Activated CD4-positive, CD25-positive, alpha-beta regulatory T cell treated with anti-CD3 and anti-CD28 coated beads, Interleukin-2, amount 50 U/mL, for 16 hours (primary cell): ENCODE data around the gene CKAP2L.
"Not testable (repeated sequence)": the region's sequence is repeated elsewhere in the genome, so short reads cannot be mapped to it uniquely, and the experiment has no call there.

Source experiments
- DNase-seq: peaks from one replicate; pipeline ENCODE4 v3.0.0-alpha.2; 2020; ENCODE audit warnings: low read depth, low spot score

Gene CKAP2L

DNA sequence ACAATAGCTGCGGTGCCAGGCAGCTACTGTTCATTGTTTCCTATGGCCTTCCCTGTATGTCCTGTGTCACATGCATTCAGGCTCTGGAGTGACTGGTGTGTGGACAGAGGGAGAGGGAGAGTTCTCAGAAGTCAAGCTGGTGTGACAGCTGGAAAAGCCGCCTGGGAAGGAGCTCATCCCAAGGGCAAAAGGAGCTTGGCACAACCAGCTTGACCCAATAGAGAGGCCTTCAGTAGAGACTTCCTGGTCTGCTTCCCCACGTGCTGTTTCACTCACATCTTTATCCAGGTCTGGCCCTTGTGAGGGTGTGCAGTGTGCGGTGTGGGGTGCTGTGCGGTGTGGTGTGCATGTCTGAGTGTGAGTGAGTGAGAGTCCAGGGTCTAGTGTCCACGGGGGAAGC lies 54.7 kb downstream of the CKAP2L start:
- DNase-seq, result no peak

DNA sequence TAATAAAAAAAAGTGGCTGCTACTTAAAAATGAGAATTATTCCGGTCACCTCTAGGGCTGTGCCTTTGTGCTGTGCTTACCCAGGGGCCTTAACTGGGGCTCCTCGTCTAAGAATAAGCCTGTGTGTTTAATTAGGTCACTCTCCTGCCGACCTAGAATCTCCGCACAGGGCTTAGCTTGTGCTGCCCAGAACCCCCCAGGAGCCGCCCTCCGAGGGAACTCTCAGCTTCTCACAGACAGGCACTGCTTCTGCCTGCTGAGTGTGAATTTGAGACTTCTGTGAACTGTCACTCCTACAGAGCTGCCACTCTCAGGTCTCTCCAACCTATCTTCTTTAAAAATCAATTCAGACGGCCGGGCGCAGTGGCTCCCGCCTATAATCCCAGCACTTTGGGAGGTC lies 55.4 kb downstream of the CKAP2L start:
- DNase-seq, result no peak

DNA sequence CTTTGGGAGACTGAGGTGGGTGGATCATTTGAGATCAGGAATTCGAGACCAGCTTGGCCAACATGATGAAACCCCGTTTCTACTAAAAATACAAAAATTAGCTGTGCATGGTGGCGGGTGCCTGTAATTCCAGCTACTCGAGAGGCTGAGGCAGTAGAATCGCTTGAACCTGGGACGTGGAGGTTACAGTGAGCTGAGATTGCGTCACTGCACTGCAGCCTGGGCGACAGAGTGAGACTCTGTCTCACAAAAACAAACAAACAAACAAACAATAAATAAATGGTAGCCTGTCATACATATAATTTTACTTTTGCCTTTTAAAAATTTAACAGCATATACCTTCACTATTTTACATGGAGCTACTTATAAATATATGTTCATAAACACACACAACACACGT lies 57.5 kb downstream of the CKAP2L start:
- not testable (repeated sequence) for DNase-seq

- DNase-seq, result no peak
Observed at GRCh38 chr2:112706170-112706664, 58.2 kb downstream of the CKAP2L start.

- DNase-seq, result no peak
Observed at GRCh38 chr2:112705575-112705974, 58.8 kb downstream of the CKAP2L start.

GRCh38 chr2:112703684-112704083 lies 60.7 kb downstream of the CKAP2L start:
- DNase-seq, result no peak

DNA sequence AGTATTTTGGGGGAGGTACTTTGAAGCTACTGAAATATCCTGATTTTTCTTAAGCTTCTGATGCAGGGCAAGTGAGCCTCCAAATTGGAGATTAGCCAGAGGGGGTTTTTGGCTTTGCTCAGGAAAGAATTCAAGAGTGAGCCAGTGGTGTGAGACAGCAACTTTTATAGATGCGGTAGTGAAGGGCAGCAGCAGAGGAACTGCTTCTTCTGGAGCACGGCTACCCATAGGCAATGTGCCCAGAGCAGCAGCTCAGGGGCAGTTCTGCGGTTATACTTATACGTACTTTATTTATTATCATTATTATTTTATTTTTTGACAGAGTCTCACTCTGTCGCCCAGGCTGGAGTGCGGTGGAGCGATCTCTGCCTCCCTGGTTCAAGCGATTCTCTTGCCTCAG lies 63.4 kb downstream of the CKAP2L start:
- no peak for DNase-seq

GRCh38 chr2:112699984-112700667 lies 64.3 kb downstream of the CKAP2L start:
- DNase-seq, result no peak

DNA sequence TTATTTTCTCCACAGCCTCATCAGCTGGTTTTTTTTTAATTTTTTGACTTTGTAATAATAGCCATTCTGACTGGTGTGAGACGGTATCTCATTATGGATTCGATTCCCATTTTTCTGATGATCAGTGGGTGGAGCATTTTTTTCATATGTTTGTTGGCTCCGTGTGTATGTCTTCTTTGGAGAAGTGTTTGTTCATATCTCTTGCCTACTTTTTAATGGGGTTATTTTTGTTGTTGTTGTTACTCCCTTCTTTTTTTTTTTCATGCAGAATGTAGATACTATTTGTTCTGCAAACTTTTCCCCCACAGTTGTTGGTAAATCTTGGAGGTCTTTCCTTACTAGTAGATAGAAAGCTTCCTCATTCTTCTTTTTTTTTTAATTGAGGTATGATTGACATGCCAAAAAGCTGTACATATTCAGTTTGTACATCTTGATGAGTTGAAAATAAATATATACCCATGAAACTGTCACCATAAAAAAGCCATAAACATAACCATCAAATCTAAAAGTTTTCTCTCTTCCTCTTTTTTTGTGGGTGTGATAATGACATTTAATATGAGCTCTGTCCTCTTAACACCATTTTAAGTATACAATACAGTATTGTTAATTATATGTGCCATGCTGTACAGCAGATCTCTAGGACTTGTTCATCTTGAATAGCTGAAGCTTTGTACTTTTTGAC lies 65.4 kb downstream of the CKAP2L start:
- no peak for DNase-seq

DNA sequence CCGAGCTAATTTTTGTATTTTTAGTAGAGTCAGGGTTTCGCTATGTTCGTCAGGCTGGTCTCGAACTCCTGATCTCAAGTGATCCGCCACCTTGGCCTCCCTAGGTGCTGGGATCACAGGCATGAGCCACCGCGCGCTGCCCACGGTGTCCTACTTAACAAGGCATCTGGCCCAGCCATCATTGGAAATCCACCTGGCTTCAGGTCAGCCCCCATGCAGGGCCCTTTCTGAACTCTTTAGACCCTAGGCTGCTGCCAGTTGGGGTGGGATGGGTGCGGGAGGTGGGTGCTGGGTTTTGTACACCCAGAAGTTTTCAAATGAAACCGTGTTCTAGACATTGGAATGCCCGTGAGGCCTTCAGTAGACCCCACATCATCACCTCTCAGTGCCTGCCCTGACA lies 70.2 kb downstream of the CKAP2L start:
- no peak for DNase-seq

DNA sequence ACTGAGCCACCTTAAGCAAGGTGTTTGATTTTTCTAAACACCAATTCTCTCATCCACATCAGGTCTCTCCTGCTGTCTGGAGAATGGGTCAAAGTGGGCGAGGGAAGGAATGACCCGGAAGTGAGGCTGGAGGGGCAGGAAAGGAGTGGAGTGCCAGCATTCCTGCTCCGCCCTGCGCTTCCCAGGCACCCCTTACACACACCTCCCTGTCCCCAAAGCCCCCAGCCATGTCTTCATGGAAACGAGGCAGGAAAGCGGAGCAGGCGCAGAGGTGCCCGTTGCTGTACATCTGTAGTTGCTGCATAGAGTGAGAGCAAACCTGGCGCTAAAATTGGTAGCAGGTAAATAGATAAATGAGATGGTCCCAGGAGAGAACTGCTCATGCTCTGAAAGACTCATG lies 70.8 kb downstream of the CKAP2L start:
- no peak for DNase-seq

GRCh38 chr2:112692918-112693317 lies 71.5 kb downstream of the CKAP2L start:
- DNase-seq, result no peak

- no peak for DNase-seq
Observed at GRCh38 chr2:112692495-112692911, 71.9 kb downstream of the CKAP2L start.

- DNase-seq, result no peak
Observed at GRCh38 chr2:112691881-112692281, 72.5 kb downstream of the CKAP2L start.

- peak; percentile 44 for DNase-seq
Observed at GRCh38 chr2:112690853-112691401, 73.5 kb downstream of the CKAP2L start.

DNA sequence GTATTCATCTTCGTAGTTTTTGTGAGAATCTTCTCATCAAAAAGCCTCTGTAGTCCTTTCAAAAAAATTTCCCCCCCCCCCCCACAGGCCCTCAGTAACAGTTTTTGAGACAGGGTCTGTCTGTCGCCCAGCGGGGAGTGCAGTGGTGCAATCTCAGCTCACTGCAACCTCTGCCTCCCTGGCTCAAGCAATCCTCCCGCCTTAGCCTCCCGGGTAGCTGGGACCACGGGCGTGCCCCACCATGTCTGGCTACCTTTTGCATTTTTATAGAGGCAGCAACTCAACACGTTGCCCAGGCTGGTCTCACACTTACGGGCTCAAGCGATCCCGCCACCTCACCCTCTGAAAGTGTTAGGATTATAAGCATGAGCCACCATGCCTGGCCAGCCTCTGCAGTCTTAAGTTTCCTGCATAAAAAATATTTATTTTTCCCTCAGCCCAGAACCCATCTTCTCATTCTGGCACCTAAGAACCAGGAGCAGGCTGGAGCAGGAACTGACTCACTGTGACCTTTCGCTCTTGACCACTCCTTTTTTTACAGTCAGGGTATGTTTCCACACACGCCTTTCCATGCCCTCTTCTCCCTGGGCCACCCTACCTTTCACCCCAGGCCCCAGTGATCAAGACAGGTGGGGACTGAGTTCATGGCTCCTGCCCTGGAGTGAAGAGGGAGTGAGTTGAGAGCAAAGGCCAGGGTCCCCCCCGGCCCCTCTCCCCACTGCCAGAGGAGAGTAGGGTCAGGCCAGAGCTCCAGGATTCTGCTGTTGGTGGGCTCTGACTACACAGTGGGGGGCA lies 76.1 kb downstream of the CKAP2L start:
- DNase-seq, result no peak

DNA sequence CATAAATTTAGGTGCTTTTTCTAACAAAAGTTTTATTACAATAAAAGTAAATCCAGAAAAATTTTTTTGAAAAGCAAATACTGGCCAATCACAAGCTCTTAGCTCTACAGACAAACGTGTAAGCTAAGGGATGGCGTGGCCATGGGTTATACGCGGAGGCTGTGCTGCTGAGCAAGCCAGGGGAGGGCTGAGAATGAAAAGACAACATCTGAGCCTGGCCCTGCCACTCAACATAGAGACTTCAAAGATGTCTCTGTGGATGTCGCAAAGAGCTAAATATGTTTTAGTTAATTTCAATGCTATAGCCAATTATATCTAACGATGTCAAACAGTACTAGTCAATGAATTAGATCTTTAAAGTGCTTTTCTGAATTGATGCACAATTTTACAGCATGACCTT lies 76.9 kb downstream of the CKAP2L start:
- no peak for DNase-seq
